Measurements from ENCODE around the gene SIMC1.

The SIMC1 gene

DNA sequence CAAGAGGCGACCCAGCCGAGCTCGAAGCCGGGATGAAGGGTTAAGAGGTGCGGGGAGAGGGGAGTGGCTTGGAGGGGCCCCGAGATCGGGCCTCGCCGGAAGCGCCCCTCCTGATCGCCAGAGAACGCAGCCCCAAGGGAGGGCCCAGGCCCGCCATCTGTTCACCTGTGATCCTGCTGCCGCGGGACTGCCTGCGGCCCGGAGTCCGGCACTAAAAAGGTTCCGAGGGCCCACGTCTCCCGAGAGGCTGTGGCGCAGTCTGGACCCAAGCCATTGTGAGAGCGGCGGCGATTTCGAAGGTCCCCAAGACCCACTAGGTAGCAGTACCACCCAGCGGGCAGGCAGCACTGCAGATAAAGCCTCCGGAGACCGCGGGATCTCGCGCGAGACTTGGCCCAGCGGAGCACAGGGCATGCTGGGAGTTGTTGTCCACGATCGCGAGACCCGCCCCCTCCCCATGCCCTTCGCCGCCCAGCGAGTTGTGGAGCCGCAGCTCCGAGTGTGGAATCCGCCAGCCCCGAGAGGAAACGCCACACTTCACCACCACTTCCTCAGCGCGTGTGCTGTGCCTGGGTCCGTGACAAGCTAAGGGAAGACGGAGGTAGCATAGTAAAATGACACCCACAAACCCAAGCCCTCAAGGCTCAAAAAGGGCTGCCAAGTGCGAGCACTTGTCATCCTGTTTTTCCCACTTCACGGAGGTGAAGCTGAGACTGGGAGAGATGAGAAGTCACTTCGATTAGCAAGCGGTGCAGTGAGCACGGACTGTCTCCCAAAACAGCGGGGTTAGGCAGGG, 123.4 kb downstream of the SIMC1 start, which contains the start of gene KIAA1191:
Gene KIAA1191 (minus strand): TSS at position 328 of the 796 bp plus-strand sequence. CDS start 2,256 bp downstream, outside the sequence.
- DNase-seq (ENCODE audit: low read depth in 3 of 3), result peak; percentile 81 to 95 (median 91)

DNA sequence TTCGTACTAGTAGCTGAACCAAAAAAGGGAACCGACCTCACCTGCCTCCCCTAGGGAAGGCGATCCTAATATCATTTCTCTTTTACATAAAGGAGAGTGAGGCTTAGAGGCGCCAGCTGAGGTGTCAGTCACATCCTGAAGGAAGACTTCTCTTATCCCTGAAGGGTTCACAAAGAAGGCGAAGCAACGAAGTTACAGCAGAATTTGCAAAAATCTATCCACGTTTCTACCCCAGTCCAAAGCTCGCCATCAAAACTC, 123.9 kb downstream of the SIMC1 start:
- DNase-seq (ENCODE audit: low read depth in 3 of 3), result no peak

DNA sequence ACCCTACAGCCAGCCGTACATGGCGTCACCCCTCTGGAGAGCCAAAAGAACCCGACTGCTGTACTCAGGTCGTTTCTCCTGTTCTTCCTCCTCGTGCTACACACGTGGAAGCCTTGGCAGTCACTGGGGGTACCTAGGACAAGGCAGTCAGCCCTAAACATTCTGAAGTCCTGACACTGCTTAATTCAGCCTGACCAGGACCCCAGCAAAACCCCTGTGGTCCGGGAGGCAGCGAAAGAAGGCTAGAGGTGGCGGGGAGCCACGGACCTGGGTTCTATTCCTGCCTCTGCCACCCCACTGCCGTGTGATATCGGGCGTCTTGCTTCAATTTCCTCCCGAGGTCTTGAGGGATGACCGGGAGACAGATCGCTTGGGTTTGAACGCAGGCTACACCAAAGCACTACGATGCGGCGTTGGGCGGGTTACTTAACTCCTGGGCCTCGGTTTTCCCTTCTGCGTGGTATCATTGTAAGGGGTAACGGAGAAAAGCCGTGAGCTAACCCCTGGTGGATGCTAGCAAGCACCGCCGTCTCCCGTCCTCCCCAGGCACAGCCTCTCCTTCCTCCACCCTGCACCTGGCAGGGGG, 126.6 kb downstream of the SIMC1 start:
- no peak for DNase-seq (ENCODE audit: low read depth in 3 of 3)

DNA sequence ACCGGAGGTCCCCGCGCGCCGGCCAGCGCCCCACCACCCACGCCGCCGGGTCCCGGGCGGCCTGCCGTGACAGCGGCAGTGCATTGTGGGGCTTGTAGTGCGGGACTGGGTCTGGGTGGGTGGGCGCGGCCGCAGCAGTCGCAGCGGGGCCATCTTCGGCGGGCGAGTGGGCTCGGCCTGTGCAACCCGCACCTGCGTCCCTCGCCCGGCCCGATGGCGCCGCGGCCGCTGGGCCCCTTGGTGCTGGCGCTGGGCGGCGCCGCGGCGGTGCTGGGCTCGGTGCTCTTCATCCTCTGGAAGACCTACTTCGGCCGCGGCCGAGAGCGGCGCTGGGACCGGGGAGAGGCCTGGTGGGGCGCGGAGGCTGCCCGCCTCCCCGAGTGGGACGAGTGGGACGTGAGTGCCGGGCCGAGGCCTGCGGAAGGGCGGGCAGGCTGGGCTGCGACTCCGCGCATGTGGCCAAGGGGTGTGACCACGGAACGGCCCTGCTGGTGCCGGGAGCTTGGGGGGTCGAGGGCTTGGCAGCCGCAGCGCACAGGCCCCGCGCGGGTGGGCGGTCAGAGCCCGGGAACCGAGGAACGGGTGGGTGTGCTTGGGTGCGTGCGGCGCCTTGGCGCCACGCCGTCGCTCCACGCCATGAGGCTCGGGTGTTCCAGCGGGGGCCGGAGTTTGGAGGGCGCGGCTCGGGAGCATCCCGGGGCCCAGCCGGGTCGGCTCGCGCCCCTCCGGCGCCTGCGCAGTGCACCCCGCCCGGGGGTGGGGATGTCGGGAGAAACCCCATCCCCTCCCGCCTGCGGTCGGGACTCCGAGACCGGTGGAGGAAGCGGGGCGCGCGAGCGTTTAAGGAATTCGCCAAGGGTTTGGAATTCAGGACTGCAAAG, 127.4 kb downstream of the SIMC1 start, which contains the start of gene ARL10:
Gene ARL10 (plus strand): TSS at position 137 of the 881 bp plus-strand sequence. CDS start 77 bp downstream, at position 214.
- DNase-seq (ENCODE audit: low read depth in 3 of 3), result peak; percentile 39 to 68 (median 50)

DNA sequence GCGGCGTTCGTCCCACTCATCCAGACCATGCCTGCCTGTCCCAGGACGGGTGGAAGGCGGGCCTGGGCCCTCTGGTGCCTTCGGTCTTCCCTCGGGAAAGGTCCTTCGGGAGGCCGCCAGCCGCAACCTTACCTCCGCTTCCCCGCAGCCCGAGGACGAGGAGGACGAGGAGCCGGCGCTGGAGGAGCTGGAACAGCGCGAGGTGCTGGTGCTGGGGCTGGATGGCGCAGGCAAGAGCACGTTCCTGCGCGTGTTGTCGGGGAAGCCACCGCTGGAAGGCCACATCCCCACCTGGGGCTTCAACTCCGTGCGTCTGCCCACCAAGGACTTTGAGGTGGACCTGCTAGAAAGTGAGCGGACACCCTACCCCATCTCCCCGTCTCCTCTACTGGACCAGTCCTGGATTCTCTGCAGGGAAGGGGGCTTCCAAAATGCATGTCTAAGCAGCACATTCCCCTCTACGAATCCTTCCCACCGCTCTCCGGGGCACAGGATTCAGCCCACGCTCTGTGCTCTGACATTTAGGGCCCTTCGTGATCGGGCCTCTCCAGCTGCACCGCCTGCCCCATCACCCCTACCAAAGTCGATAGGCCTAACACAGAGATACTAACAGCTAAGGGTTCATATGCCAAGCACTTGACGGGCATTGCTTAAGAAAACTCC, 128.1 kb downstream of the SIMC1 start:
- DNase-seq (ENCODE audit: low read depth in 3 of 3), result no peak

DNA sequence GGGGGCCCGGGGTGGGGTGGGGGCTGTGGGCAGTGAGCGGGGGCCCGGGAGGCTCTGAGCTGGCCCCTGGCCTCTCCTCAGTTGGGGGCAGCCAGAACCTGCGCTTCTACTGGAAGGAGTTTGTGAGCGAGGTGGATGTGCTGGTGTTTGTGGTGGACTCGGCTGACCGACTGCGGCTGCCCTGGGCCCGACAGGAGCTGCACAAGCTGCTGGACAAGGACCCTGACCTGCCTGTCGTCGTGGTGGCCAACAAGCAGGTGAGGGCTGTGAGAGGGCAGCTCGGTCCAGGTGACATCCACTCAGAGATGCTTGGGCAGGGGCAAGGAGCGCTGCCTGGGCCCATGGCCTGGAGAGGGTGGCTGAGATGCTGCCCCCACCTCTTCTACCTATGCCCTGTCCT, 130.5 kb downstream of the SIMC1 start:
- no peak for DNase-seq (ENCODE audit: low read depth in 3 of 3)

DNA sequence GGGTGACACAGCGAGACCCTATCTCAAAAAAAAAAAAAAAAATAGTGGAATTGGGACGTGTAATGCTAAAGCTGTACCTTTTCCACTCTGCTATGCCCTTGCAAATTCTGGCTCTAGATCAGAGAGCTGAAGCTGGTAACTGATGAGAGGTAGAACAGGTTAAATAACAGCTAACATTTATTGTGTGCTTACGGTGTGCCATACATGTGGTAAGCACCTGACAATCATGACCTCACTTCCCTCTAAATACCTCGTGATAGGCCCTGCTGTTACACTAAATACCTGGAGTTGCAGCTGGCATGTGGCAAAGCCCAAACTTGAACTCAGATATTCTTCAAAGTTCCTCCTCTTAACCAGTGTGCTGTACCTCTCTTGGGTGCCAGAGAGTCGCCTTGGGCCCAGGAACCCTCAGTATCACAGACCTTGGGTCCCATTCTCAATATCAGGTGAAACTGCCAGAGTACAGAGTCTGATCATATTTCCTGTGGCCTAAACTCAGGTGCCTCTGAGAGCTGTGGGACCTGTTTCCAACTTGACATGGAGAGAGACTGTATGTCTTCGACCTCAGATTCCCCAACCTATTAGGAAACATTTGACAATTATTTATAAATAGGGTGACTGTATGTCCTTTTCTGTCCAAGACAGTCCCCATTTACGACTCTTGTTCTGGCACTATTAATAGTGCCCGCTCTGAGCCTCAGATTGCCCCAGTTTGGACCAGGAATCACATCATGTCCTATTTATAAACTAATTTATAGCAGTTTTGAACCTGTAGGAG, 131.9 kb downstream of the SIMC1 start:
- no peak for DNase-seq (ENCODE audit: low read depth in 3 of 3)

DNA sequence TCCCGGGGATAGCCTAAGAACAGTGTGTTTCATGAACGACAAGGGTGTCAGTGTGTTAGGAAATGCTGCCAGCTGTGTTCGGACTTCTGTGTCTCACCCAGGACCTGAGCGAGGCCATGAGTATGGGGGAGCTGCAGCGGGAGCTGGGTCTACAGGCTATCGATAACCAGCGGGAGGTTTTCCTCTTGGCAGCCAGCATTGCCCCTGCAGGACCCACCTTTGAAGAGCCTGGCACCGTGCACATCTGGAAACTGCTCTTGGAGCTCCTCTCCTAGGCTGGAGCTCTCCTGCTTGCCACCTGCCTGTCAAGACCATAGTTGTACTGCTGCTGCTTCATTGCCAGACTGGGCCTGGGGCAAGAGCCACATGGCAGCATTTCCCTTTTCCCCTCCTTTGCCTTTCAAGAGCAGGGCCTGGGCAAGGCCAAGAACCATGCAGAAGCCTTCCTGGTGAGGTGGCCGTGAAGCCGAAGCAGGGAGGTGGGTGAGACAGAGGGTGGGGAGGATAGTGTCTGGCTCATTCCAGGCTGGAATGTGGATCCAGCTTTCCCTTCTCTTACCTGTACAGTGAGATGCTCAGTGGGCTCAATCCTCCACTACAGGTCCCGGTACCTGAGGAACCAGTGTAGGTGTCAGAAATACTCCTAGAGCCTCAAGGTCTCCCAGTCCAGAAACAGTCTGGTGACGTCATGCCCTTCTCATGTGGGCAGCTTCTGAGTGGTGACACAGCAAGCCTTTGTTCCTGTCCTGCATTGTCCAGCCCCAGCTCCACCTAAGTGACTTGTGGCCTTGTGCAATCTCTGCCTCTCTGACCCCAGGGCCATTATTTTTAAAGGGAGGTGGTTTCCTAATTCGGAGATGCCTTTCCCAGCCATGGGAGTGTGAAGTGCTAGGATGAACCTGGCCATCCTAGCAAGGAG, 133.7 kb downstream of the SIMC1 start:
- DNase-seq (ENCODE audit: low read depth in 3 of 3), result no peak

DNA sequence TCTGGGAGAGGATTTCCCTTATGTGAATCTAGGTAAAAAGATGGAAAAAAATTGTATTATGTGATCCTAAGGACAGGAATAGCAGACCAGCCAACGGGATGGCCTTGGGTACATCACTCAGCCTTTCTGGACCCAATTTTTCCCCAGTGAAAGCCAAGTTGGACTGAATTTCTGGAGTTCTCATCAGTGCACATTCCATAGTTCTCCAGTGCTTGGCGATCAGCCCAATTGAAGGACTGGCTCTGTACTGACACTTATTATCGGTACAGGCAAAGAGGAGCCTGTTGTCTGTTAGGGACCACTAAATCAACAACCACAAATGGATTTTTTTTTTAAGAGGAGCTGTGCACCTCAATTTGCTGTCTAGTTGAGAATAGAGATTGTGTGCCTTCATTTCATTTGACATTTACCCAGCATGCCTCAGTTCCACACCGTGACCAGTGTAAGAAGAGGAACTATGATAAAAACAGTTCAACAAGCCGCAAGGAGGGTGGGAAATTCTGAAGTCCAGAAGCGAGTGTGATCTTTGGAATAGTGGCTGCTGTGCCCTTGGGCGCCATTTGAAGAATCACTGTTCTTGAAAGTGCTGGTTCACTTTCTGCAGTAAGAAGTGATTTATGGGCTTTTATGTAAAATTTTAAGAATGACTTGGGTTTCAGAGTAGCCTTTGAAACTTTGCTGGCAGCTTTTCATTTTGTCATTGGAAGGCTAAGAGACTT, 135.0 kb downstream of the SIMC1 start:
- no peak for DNase-seq (ENCODE audit: low read depth in 3 of 3)

DNA sequence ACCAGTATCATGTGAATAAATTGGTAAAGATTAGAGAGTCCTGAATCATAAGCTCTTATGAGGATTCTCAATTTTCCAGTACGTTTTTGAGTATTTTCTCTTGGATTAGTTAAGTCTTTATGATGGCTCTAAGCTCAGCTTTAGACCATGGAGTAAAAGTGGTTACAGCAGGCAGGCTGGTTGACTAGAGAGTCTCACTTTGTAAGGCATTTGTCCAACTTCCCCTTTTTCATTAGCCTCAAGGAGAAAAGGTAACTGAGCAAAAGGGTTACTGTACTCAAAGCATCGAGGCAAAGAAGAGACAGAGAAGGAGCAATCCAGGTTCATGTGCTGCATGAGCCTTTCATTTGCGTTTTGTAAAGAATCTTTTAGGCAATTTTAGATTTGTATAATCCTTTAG, 141.7 kb downstream of the SIMC1 start:
- DNase-seq (ENCODE audit: low read depth in 3 of 3), result no peak

DNA sequence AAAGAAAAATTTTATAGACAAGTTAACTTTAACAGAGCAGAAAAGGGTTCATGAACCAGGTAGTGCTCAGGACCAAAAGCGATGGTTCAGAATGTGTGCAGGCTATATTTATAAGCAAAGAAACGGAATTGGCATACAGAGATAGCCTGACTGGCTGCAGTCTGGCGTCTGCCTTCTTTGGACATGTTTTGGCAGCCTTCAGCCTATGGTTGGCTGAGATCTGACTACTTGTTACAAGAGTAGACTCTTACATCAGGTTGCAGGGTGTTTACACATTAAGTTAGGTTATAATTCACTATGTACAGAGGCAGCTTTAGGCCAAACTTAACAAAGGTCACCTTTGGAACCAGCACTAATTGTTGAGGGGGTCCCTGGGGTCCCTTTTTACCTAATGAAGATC, 143.2 kb downstream of the SIMC1 start:
- DNase-seq (ENCODE audit: low read depth in 3 of 3), result no peak

DNA sequence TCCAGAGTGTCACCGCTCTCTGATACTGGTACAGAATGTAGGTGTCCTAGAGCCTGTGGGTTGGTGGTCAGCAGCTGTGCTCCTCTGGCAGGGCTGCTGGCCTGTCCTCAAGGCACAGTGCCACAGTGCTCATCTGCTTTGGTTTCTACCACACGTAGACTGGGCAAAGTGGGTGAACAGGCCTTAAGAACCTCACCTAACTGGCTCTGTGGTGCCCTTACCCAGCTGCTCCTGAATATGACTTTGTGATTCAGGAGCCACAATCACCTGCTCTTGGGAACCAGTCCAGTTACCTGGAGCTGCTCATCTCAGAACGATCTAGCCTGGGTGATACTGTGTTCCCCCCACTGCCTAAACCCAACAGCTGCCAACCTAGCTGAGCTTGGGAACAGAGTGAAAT, 143.8 kb downstream of the SIMC1 start:
- DNase-seq (ENCODE audit: low read depth in 3 of 3), result no peak

DNA sequence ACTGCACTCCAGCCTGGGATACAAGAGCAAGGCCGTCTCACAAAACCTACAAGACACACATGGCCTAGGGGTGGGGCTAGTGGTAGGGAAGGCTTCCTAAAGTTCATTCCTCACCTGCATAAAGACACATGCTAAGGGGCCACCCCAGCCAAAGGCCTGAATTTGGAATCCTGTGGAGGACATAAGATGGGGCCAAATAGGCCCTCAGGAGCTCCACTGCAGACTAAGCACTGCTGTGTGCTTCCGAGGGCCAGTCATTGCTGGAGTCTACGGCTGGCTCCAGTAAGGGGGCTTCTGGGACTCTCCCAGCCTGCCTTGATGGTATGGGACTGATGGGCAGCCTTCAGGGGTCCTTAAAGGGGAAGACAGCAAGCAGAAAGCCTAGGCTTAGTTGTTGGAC, 144.5 kb downstream of the SIMC1 start:
- no peak for DNase-seq (ENCODE audit: low read depth in 3 of 3)

DNA sequence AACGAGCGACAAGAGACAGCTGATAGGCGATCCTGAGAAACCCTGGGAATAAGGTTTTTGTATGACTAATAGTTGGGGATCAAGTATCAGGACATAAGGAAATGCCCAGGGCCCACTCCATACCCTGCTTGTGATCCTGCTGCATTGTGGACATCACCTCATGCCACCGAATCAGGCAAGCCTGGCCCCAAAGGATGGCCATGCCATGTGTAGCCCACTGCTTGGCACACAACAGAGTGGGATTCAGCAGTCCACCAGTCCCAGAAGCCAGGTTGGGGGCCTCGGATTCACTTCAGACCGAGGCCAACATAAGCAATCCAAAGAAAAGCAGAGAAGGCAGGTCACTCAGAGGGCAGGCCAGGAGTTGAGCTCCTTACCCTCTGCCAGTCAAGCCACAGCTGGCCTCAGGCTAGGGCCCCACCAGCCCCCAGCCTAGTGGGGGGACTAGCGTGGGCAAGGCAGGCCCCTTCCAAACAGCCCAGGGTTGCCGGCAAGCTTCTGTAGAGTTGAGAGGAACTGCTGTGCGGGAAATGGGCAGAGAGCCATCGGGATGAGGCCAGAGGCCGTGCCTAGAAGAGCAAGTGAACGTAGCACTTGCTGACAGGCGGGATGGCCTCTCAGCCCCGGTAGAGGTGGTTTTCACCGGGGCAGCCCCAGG, 145.2 kb downstream of the SIMC1 start:
- DNase-seq (ENCODE audit: low read depth in 3 of 3), result no peak

DNA sequence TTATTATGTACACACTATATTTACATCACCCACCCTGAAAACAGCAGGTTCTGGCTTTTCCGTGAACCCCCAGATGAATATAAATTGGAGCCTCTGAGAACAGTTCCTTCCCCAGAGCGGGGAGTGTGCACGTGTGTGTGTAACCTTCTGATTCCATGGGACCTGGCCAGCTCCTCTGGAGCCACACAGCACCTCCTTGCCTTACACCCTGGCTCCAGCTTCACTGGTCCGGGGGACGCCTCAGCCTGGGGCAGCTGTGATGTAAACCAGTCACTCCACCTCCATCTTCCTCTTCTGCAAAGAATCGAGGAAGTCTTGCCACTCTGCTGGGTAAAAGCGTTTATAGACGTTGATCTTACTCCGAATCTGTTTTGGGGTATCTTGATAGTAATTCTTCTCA, 145.7 kb downstream of the SIMC1 start:
- no peak for DNase-seq (ENCODE audit: low read depth in 3 of 3)

DNA sequence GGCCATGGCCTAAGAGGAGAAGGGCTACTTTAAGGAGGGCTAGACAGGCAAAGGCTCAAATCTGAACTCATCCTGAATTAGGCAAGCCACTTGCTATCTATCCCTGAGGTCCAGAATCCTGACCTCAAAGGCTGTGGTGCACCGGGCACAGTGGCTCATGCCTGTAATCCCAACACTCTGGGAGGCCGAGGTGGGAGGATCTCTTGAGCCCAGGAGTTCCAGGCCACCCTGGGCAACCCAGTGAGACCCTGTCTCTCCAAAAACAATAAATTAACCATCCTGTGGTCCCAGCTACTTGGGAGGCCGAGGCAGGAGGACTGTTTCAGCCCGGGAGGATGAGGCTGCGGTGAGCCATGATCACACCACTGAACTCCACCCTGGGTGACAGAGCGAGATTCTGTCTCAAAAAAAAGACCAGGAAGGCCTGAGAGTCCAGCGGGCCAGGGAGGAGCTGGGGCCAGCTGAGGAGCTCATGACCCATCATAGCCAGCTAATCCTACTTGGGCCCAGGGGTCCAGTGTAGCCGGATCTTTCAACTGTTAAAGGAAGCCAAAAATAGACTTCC, 146.2 kb downstream of the SIMC1 start:
- no peak for DNase-seq (ENCODE audit: low read depth in 3 of 3)

DNA sequence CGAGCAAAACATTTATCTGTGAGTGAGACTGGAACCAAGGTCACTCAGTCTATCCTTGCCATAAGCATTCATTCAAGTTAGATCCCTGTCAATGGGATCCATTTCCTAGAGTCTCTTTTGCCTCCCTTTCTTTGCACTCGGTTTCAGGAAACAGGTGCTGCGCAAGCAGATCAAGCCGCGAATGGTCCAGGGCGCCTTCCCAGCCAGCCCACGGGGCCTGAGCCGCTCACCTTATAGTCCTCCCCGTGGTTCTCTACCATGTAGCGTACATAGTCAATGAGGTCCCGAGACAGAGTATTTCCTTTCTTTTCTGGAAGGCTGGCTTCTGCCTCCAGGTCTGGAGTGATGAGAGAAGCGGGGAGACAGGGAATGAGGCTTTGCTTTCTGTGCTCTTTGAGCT, 146.8 kb downstream of the SIMC1 start:
- DNase-seq (ENCODE audit: low read depth in 3 of 3), result no peak

DNA sequence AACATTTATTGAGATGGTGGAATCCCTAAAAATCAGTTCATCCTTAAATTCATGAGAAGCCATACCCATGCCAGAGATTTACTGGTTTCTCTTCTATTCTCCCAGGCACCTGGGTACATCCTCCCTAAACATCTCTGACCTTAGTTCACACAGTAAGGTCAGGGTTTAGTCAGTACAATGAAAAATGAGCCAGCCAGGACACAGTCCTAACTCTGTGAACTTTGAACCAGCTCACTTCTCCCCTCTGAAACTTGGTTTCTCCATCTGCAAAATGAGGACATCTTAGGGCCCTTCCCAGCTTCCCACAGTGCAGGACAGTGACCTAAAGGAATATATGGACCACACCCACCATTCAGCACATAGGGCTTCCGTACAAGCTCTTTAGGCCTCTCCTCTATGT, 148.3 kb downstream of the SIMC1 start:
- no peak for DNase-seq (ENCODE audit: low read depth in 3 of 3)

Measured in stimulated activated CD4-positive, alpha-beta T cell treated with anti-CD3 and anti-CD28 coated beads, TNF-alpha, amount 100 ng/mL, for 24 hours (primary cell).